ENCODE measurements around the gene RALGAPA1.
A peak's percentile ranks its signal among the peaks of the same experiment; 100 is the strongest.

The RALGAPA1 gene

GRCh38 chr14:35543006-35543405 lies 266.1 kb downstream of the RALGAPA1 start:
- no peak for DNase-seq (ENCODE audit: low read depth)
- H3K4me3 ChIP-seq (replicated peaks; ENCODE audit: low read depth, low read length), result no peak overlapping the region
- no peak for TF ChIP-seq CTCF (IDR thresholded peaks at IDR 0.05; ENCODE audit: low read length, missing control alignments)

GRCh38 chr14:35539969-35540368 lies 269.1 kb downstream of the RALGAPA1 start:
- DNase-seq (ENCODE audit: low read depth), result no peak
- H3K4me3 ChIP-seq (replicated peaks; ENCODE audit: low read depth, low read length), result no peak overlapping the region
- no peak for TF ChIP-seq CTCF (IDR thresholded peaks at IDR 0.05; ENCODE audit: low read length, missing control alignments)

DNA sequence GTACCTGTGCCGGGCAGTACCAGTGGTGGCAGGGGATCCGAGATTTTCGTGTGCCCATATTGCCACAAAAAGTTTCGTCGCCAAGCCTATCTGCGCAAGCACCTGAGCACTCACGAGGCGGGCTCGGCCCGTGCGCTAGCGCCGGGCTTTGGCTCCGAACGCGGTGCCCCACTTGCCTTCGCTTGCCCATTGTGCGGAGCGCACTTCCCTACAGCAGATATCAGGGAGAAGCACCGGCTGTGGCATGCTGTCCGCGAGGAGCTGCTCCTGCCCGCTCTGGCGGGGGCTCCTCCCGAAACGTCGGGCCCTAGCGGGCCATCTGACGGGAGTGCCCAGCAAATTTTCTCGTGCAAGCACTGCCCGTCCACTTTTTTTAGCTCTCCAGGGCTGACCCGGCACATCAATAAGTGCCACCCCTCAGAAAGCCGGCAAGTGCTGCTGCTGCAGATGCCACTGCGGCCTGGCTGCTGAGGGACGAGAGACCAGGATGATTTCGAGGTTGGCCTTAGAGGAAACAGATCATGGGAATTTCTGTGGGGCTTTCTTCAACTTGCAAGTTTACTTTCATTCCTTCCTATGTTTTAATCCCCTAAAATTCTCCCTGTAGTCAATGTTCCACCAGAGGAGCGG lies 273.5 kb downstream of the RALGAPA1 start:
- no peak for DNase-seq (ENCODE audit: low read depth)
- peak overlapping the region; percentile 27 for H3K4me3 ChIP-seq (replicated peaks; ENCODE audit: low read depth, low read length)
- TF ChIP-seq CTCF (IDR thresholded peaks at IDR 0.05; ENCODE audit: low read length, missing control alignments), result no peak

DNA sequence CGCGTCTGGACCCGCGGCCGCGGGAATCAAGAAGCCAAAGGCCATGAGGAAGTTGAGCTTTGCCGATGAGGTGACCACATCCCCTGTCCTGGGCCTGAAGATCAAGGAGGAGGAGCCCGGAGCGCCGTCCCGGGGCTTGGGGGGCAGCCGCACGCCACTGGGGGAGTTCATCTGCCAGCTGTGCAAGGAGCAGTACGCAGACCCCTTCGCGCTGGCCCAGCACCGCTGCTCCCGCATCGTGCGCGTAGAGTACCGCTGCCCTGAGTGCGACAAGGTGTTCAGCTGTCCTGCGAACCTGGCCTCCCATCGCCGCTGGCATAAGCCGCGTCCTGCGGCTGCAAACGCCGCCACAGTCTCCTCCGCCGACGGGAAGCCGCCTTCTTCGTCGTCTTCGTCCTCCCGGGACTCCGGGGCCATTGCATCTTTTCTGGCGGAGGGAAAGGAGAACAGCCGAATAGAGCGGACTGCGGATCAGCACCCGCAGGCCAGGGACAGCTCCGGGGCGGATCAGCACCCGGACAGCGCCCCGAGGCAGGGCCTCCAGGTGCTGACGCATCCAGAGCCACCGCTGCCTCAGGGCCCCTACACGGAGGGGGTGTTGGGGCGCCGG lies 274.1 kb downstream of the RALGAPA1 start:
- TF ChIP-seq CTCF (IDR thresholded peaks at IDR 0.05; ENCODE audit: low read length, missing control alignments), result no peak

GRCh38 chr14:35534208-35534872 lies 274.8 kb downstream of the RALGAPA1 start:
- DNase-seq (ENCODE audit: low read depth), result peak; percentile 21
- H3K4me3 ChIP-seq (replicated peaks; ENCODE audit: low read depth, low read length), result peak overlapping the region; percentile 57
- no peak for TF ChIP-seq CTCF (IDR thresholded peaks at IDR 0.05; ENCODE audit: low read length, missing control alignments)

More for the DNA sequence above, 274.1 kb downstream of the RALGAPA1 start:
- H3K4me3 ChIP-seq (replicated peaks; ENCODE audit: low read depth, low read length), result peak overlapping the region; percentile 27
- peak; percentile 72 for DNase-seq (ENCODE audit: low read depth)

- no peak for TF ChIP-seq CTCF (IDR thresholded peaks at IDR 0.05; ENCODE audit: low read length, missing control alignments)
- peak; percentile 41 for DNase-seq (ENCODE audit: low read depth)
- peak within 1 kb of the TSS; percentile 57 for H3K4me3 ChIP-seq (replicated peaks; ENCODE audit: low read depth, low read length)
These were observed 275.5 kb downstream of the RALGAPA1 start, which contains the start of gene INSM2 for GRCh38 chr14:35533357-35534207. INSM2 (plus strand) TSS chr14:35534164; CDS start chr14:35534253, 89 bp downstream.
